Activated CD8-positive, alpha-beta memory T cell treated with anti-CD3 and anti-CD28 coated beads for 4 hours (primary cell): Measurements from ENCODE around the gene DUS1L.
"Not testable (repeated sequence)": the region's sequence is repeated elsewhere in the genome, so short reads cannot be mapped to it uniquely, and the experiment has no call there.

Experiments used
- DNase-seq, 2 donors: peaks; one replicate each; pipeline ENCODE4 v3.0.0-alpha.2; 2020; ENCODE audit warnings: low read depth in 2 of 2

Gene DUS1L

GRCh38 chr17:82039695-82040299, 25.8 kb downstream of the DUS1L start:
- no peak for DNase-seq

- DNase-seq = not testable (repeated sequence)
Observed at GRCh38 chr17:82038796-82039409, 26.7 kb downstream of the DUS1L start.

- no peak for DNase-seq
Observed at GRCh38 chr17:82037889-82038195, 27.8 kb downstream of the DUS1L start.

- DNase-seq = peak; percentile 84 to 86
Observed at GRCh38 chr17:82037092-82037888, 28.3 kb downstream of the DUS1L start, which contains the start of gene DCXR. TSS of gene DCXR (minus strand) at chr17:82037697. CDS start at chr17:82037682, 15 bp downstream.

- DNase-seq = no peak
Observed at GRCh38 chr17:82036634-82037091, 28.9 kb downstream of the DUS1L start.

- DNase-seq = no peak
Observed at GRCh38 chr17:82035956-82036633, 29.5 kb downstream of the DUS1L start.

GRCh38 chr17:82035488-82035887, 30.1 kb downstream of the DUS1L start:
- no peak for DNase-seq

GRCh38 chr17:82034371-82035011, 31.1 kb downstream of the DUS1L start:
- DNase-seq = no peak

- no peak for DNase-seq
Observed at GRCh38 chr17:82033359-82034085, 32.1 kb downstream of the DUS1L start.

- no peak for DNase-seq
Observed at GRCh38 chr17:82031885-82032627, 33.5 kb downstream of the DUS1L start.

- no peak for DNase-seq
Observed at GRCh38 chr17:82031303-82031884, 34.2 kb downstream of the DUS1L start, which contains the start of gene RAC3. TSS of gene RAC3 (plus strand) at chr17:82031678. CDS start at chr17:82031762, 84 bp downstream.

- DNase-seq = peak; percentile 56 to 62
Observed at GRCh38 chr17:82030470-82031302, 34.9 kb downstream of the DUS1L start.

GRCh38 chr17:82029990-82030469, 35.6 kb downstream of the DUS1L start:
- DNase-seq = no peak

- no peak for DNase-seq
Observed at GRCh38 chr17:82029391-82029790, 36.2 kb downstream of the DUS1L start.

- no peak for DNase-seq
Observed at GRCh38 chr17:82028966-82029365, 36.6 kb downstream of the DUS1L start.

- no peak for DNase-seq
Observed at GRCh38 chr17:82028246-82028645, 37.4 kb downstream of the DUS1L start.

- DNase-seq = no peak
Observed at GRCh38 chr17:82025401-82026107, 40.0 kb downstream of the DUS1L start.

- DNase-seq = no peak
Observed at GRCh38 chr17:82024859-82025258, 40.7 kb downstream of the DUS1L start.
